ENCODE measurements around the gene NPIPA5. TPM values are rescaled to one million over a fixed set of nuclear protein-coding genes. Genes with fewer than 3 reads are reported as not detected.
"Not testable (repeated sequence)": the region's sequence is repeated elsewhere in the genome, so short reads cannot be mapped to it uniquely, and the experiment has no call there.

The NPIPA5 gene
- total RNA-seq, 2 experiments from 2014 or later, result 11.5 to 14.9 TPM

DNA sequence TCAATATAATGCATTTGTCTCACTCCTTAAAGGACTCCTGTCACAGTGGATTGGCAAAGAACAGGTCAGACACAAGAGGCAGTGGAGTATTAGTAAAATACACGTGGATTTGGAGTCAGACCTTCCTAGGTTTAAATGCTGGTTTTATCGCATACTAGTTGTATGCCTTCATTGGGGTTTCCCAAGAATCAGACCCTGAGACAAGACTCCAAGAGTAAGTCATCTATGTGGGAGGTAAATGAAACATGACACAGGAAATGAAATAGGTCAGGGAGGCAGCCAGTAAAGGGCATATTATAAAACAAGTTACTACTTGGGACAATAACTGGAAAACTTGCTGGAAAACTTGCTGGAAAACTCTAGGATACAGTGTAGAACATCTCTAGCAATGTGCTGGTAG lies 56.9 kb downstream of the NPIPA5 start:
- POLR2A ChIA-PET; CTCF ChIA-PET; H3K4me3 Mint-ChIP-seq; H3K36me3 Mint-ChIP-seq; DNase-seq; H3K27me3 Mint-ChIP-seq; intact Hi-C loops (cut with micrococcal nuclease); H3K9me3 Mint-ChIP-seq; H3K4me1 Mint-ChIP-seq (ENCODE audit: low read depth); H3K27ac Mint-ChIP-seq: not testable (repeated sequence)

DNA sequence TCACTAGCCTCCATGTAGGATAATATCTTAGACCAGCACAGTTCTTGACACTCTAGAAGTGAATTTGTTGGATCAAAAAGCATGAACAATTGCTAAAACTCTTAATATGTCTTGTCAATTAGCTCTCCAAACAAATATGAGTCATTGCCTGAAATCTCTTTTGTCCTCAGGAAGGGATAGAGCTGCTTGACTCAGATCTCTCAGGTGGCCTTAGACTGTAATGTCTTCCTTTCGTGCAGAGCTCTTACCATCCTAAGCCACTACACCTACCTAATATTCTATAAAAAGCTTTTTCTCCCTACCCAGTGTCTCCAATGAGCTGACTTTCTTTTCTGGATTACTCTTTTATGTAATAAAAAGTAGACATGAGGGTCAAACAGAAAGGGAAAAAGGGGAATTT lies 63.5 kb downstream of the NPIPA5 start:
- POLR2A ChIA-PET; CTCF ChIA-PET; H3K27me3 Mint-ChIP-seq; H3K4me1 Mint-ChIP-seq (ENCODE audit: low read depth); DNase-seq; H3K4me3 Mint-ChIP-seq; H3K27ac Mint-ChIP-seq; H3K9me3 Mint-ChIP-seq; H3K36me3 Mint-ChIP-seq; intact Hi-C loops (cut with micrococcal nuclease): not testable (repeated sequence)

Other genes starting within 250 kb of the NPIPA5 start
- gene MPV17L, start 17.5 kb upstream of the NPIPA5 start, total RNA-seq, result not detected
- gene BMERB1, start 56.3 kb upstream of the NPIPA5 start, total RNA-seq, result 1 to 10 TPM; 7.1 to 7.7 TPM

All from activated CD4-positive, alpha-beta memory T cell treated with anti-CD3 and anti-CD28 coated beads for 36 hours (primary cell).